Measurements from ENCODE around the gene SEPTIN8. TPM values are rescaled to one million over a fixed set of nuclear protein-coding genes. Genes with fewer than 3 reads are reported as not detected.
A peak's percentile ranks its signal among the peaks of the same experiment; 100 is the strongest.

SEPTIN8 gene
- total and polyA plus RNA-seq, 9 donors: 34.6 to 56.1 (median 40.8) TPM

GRCh38 chr5:132821791-132822190, 44.8 kb upstream of the SEPTIN8 start:
- no peak for DNase-seq

DNA sequence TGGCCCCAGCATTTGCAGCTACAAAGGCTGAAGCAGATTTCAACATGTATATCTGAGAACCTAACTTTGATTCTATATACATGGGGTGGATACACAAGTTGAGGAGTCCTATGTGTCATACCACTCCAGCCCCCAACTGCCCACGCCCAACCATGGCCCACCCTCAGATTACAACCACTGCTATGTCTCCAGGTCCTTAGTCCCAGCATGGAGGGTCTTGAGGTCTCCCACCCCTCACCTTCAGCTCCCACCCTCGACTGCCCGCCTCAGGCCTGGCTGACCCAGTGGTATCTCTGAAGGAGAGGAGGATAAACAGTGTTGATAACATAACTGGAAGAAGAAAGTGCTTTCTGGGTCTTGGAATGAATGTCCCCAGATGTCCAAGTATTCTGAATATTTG, 44.3 kb upstream of the SEPTIN8 start:
- H3K27ac ChIP-seq (ENCODE audit: low read length): no peak overlapping the region
- H3K27me3 ChIP-seq (ENCODE audit: control insufficient read depth, insufficient read depth, low read length): peaks cover 62% of the 10 kb centered on the region
- no peaks in the 10 kb centered on the region for H3K9me3 ChIP-seq (replicated peaks; ENCODE audit: control insufficient read depth, low read depth, low read length)
- H3K4me1 ChIP-seq (ENCODE audit: control insufficient read depth, insufficient read depth, low read length): peaks cover 30% of the 10 kb centered on the region
- H3K36me3 ChIP-seq (ENCODE audit: control insufficient read depth, insufficient read depth, low read length): no peaks in the 10 kb centered on the region
- WGBS (ENCODE audit: insufficient coverage): 80% methylated on average over 1 of the region's 3 CpGs
- no peak overlapping the region for H3K4me3 ChIP-seq (ENCODE audit: low read length)
- DNase-seq: no peak

More at GRCh38 chr5:132821791-132822190, 44.8 kb upstream of the SEPTIN8 start:
- no peaks in the 10 kb centered on the region for H3K36me3 ChIP-seq (ENCODE audit: control insufficient read depth, insufficient read depth, low read length)
- WGBS (ENCODE audit: insufficient coverage): 100% methylated on average over 1 of the region's 1 CpG
- no peaks in the 10 kb centered on the region for H3K9me3 ChIP-seq (replicated peaks; ENCODE audit: control insufficient read depth, low read depth, low read length)
- H3K4me3 ChIP-seq (ENCODE audit: low read length): no peak overlapping the region
- H3K4me1 ChIP-seq (ENCODE audit: control insufficient read depth, insufficient read depth, low read length): peaks cover 32% of the 10 kb centered on the region
- H3K27ac ChIP-seq (ENCODE audit: low read length): no peak overlapping the region
- peaks cover 66% of the 10 kb centered on the region for H3K27me3 ChIP-seq (ENCODE audit: control insufficient read depth, insufficient read depth, low read length)

DNA sequence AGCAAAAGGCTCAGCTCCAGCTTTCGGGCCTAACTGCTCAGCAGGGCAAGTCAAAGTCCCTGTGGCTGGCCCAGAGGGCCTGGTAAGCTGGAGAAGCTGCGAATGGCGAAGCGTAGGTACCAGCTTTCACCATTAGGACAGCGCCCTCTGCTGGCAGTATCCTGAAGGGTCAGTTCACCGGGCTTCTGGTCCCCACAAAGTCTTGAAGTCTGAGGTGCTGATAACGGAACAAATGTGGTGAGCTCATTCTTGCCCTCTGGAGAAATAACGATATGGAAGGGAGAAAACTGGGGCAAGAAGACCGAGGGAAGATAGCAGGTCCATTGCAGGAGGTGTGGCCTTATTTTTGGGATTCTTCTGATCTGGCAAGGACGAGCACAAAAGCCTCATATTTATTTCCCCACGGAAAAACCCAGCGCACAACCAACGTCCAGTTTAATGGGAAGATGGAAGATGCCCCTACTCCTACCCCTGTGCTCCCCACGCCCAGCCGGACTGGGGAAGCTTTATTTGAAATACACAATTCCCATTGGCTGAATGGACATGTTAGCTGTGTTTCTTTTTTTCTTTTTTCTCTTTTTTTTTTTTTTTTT, 43.2 kb upstream of the SEPTIN8 start:
- WGBS (ENCODE audit: insufficient coverage): 9% methylated on average over 9 of the region's 15 CpGs
- no peak overlapping the region for H3K27ac ChIP-seq (ENCODE audit: low read length)
- H3K9me3 ChIP-seq (replicated peaks; ENCODE audit: control insufficient read depth, low read depth, low read length): no peaks in the 10 kb centered on the region
- H3K27me3 ChIP-seq (ENCODE audit: control insufficient read depth, insufficient read depth, low read length): peaks cover 58% of the 10 kb centered on the region
- H3K4me1 ChIP-seq (ENCODE audit: control insufficient read depth, insufficient read depth, low read length): peaks cover 23% of the 10 kb centered on the region
- no peaks in the 10 kb centered on the region for H3K36me3 ChIP-seq (ENCODE audit: control insufficient read depth, insufficient read depth, low read length)
- H3K4me3 ChIP-seq (ENCODE audit: low read length): no peak overlapping the region
- peak; percentile 89 for DNase-seq

GRCh38 chr5:132819468-132819867, 42.4 kb upstream of the SEPTIN8 start:
- Histone ChIP-seq H3K9me3 (replicated peaks; ENCODE audit: control insufficient read depth, low read depth, low read length) (no peaks in the 10 kb centered on the region), H3K27ac (ENCODE audit: low read length) (no peak overlapping the region), H3K27me3 (ENCODE audit: control insufficient read depth, insufficient read depth, low read length) (peaks cover 58% of the 10 kb centered on the region), H3K4me1 (ENCODE audit: control insufficient read depth, insufficient read depth, low read length) (peaks cover 21% of the 10 kb centered on the region), H3K4me3 (ENCODE audit: low read length) (no peak overlapping the region), H3K36me3 (ENCODE audit: control insufficient read depth, insufficient read depth, low read length) (no peaks in the 10 kb centered on the region)
- no peak for DNase-seq
- 15% methylated on average over 23 of the region's 26 CpGs for WGBS (ENCODE audit: insufficient coverage)

- H3K36me3 ChIP-seq (ENCODE audit: control insufficient read depth, insufficient read depth, low read length): no peaks in the 10 kb centered on the region
- no CpG with 5 or more reads among the region's 1 CpG for WGBS (ENCODE audit: insufficient coverage)
- H3K27ac ChIP-seq (ENCODE audit: low read length): no peak overlapping the region
- no peak for DNase-seq
- H3K9me3 ChIP-seq (replicated peaks; ENCODE audit: control insufficient read depth, low read depth, low read length): no peaks in the 10 kb centered on the region
- peaks cover 16% of the 10 kb centered on the region for H3K4me1 ChIP-seq (ENCODE audit: control insufficient read depth, insufficient read depth, low read length)
- H3K27me3 ChIP-seq (ENCODE audit: control insufficient read depth, insufficient read depth, low read length): peaks cover 64% of the 10 kb centered on the region
- no peak overlapping the region for H3K4me3 ChIP-seq (ENCODE audit: low read length)
Observed at GRCh38 chr5:132817011-132817410, 40.0 kb upstream of the SEPTIN8 start.

- Histone ChIP-seq H3K4me1 (ENCODE audit: control insufficient read depth, insufficient read depth, low read length) (peaks cover 13% of the 10 kb centered on the region), H3K4me3 (ENCODE audit: low read length) (no peak overlapping the region), H3K9me3 (replicated peaks; ENCODE audit: control insufficient read depth, low read depth, low read length) (no peaks in the 10 kb centered on the region), H3K27ac (ENCODE audit: low read length) (no peak overlapping the region), H3K36me3 (ENCODE audit: control insufficient read depth, insufficient read depth, low read length) (no peaks in the 10 kb centered on the region), H3K27me3 (ENCODE audit: control insufficient read depth, insufficient read depth, low read length) (peaks cover 66% of the 10 kb centered on the region)
- DNase-seq: no peak
Observed at GRCh38 chr5:132816554-132816953, 39.5 kb upstream of the SEPTIN8 start.

DNA sequence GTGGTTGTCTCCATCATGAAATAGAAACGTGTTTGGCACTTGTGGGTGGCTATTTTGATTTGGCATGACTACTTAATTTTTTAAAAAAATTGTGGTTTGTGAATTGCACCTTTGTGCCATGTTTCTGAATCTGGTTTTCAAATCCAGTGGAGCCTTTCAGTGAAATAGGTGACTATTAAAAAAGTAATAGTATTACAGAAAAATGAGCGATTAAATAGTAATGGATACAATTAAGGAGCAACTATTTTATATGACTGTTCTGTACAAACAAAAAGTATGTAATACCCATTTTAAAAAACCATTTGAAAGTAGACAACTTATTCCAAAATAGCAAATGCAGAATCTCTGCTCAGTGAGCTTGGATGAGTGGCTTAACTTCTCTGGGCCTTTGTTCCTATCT, 39.0 kb upstream of the SEPTIN8 start:
- no peak for DNase-seq
- WGBS (ENCODE audit: insufficient coverage): no CpG with 5 or more reads among the region's 2 CpGs
- peaks cover 67% of the 10 kb centered on the region for H3K27me3 ChIP-seq (ENCODE audit: control insufficient read depth, insufficient read depth, low read length)

GRCh38 chr5:132815454-132815853, 38.4 kb upstream of the SEPTIN8 start:
- Histone ChIP-seq H3K27me3 (ENCODE audit: control insufficient read depth, insufficient read depth, low read length) (peaks cover 70% of the 10 kb centered on the region), H3K9me3 (replicated peaks; ENCODE audit: control insufficient read depth, low read depth, low read length) (no peaks in the 10 kb centered on the region), H3K36me3 (ENCODE audit: control insufficient read depth, insufficient read depth, low read length) (no peaks in the 10 kb centered on the region), H3K4me3 (ENCODE audit: low read length) (no peak overlapping the region), H3K4me1 (ENCODE audit: control insufficient read depth, insufficient read depth, low read length) (peaks cover 13% of the 10 kb centered on the region), H3K27ac (ENCODE audit: low read length) (no peak overlapping the region)
- no CpG with 5 or more reads among the region's 1 CpG for WGBS (ENCODE audit: insufficient coverage)
- no peak for DNase-seq

More for the DNA sequence above, 39.0 kb upstream of the SEPTIN8 start:
- no peak overlapping the region for H3K27ac ChIP-seq (ENCODE audit: low read length)
- no peaks in the 10 kb centered on the region for H3K36me3 ChIP-seq (ENCODE audit: control insufficient read depth, insufficient read depth, low read length)
- no peak overlapping the region for H3K4me3 ChIP-seq (ENCODE audit: low read length)
- H3K9me3 ChIP-seq (replicated peaks; ENCODE audit: control insufficient read depth, low read depth, low read length): no peaks in the 10 kb centered on the region
- peaks cover 13% of the 10 kb centered on the region for H3K4me1 ChIP-seq (ENCODE audit: control insufficient read depth, insufficient read depth, low read length)

DNA sequence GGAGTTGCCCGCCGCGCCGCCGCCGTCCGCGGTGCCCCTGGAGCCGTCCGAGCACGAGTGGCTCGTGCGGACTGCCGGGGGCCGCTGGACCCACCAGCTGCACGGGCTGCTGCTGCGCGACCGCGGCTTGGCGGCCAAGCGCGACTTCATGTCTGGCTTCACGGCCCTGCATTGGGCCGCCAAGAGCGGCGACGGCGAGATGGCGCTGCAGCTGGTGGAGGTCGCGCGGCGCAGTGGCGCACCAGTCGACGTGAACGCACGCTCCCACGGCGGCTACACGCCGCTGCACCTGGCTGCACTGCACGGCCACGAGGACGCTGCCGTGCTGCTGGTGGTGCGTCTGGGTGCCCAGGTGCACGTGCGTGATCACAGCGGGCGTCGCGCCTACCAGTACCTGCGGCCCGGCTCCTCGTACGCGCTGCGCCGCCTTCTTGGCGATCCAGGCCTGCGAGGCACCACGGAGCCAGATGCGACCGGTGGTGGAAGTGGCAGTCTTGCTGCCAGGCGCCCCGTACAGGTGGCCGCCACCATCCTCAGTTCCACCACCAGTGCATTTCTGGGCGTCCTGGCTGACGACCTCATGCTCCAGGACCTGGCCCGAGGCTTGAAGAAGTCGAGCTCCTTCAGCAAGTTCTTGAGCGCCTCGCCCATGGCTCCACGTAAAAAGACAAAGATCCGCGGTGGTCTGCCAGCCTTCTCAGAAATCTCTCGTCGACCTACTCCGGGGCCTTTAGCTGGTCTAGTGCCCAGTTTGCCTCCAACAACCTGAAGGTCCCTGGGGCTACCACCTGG, 37.7 kb upstream of the SEPTIN8 start:
- H3K27me3 ChIP-seq (ENCODE audit: control insufficient read depth, insufficient read depth, low read length): peaks cover 66% of the 10 kb centered on the region
- H3K36me3 ChIP-seq (ENCODE audit: control insufficient read depth, insufficient read depth, low read length): no peaks in the 10 kb centered on the region
- H3K4me3 ChIP-seq (ENCODE audit: low read length): no peak overlapping the region
- no peak for DNase-seq
- no peak overlapping the region for H3K27ac ChIP-seq (ENCODE audit: low read length)
- no peaks in the 10 kb centered on the region for H3K9me3 ChIP-seq (replicated peaks; ENCODE audit: control insufficient read depth, low read depth, low read length)
- H3K4me1 ChIP-seq (ENCODE audit: control insufficient read depth, insufficient read depth, low read length): peaks cover 8% of the 10 kb centered on the region
- WGBS (ENCODE audit: insufficient coverage): 42% methylated on average over 74 of the region's 81 CpGs

- Histone ChIP-seq H3K27ac (ENCODE audit: low read length) (no peak overlapping the region), H3K27me3 (ENCODE audit: control insufficient read depth, insufficient read depth, low read length) (peaks cover 60% of the 10 kb centered on the region)
Observed at GRCh38 chr5:132813599-132814502, 36.8 kb upstream of the SEPTIN8 start.

More at GRCh38 chr5:132813599-132814502, 36.8 kb upstream of the SEPTIN8 start:
- 2% methylated on average over 110 of the region's 110 CpGs for WGBS (ENCODE audit: insufficient coverage)
- H3K36me3 ChIP-seq (ENCODE audit: control insufficient read depth, insufficient read depth, low read length): no peaks in the 10 kb centered on the region
- H3K9me3 ChIP-seq (replicated peaks; ENCODE audit: control insufficient read depth, low read depth, low read length): no peaks in the 10 kb centered on the region
- no peak for DNase-seq
- H3K4me1 ChIP-seq (ENCODE audit: control insufficient read depth, insufficient read depth, low read length): peaks cover 4% of the 10 kb centered on the region
- no peak overlapping the region for H3K4me3 ChIP-seq (ENCODE audit: low read length)

All from muscle of leg (tissue), 11 donors.